T-helper 2 cell treated with Interferon-gamma antibody and Interleukin-4, amounts not matched to agents 100 ng/mL and 5 ng/mL, for 36 hours (primary cell): Measurements from ENCODE around the gene SSBP4. TPM values are rescaled to one million over a fixed set of nuclear protein-coding genes. Genes with fewer than 3 reads are reported as not detected.

Experiments used
- intact Hi-C: fragments of 100-400 bp; cut with micrococcal nuclease; formaldehyde crosslinking; loops from one replicate; pipeline ENCODE4 v1.15.1; 2023
- total RNA-seq: library from RNA; stranded (reverse); gene quantifications from 2 replicates; pipeline ENCODE4 v1.2.3, GENCODE V29; 2022

SSBP4 gene
- total RNA-seq, 1 donor from 2014 or later = 195 TPM

DNA sequence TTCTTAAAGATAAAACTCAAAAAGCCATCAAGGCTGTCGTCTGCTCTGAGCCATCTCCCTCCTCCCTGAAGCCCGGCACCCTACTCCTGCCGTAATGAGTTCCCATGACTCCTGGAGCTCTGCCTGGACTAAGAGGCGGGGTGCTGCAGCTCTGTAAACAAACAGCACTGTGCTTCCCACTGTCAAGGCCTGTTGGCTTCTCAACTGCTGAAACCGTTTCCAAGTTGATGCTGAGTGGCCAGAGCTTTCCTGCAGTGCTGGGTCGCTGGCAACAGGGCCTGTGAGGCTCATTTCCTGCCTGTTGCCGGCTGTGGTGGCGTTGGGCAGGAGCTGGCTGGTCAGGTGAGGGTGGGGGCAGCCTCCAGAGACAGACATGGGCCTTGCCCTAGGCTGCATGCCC is 45.4 kb downstream of the SSBP4 start:
- intact Hi-C loops = loop anchor here (5.0 kb wide), 2 partner anchors 58 to 123 kb away; partner anchors contain the start of genes ELL and REX1BD

DNA sequence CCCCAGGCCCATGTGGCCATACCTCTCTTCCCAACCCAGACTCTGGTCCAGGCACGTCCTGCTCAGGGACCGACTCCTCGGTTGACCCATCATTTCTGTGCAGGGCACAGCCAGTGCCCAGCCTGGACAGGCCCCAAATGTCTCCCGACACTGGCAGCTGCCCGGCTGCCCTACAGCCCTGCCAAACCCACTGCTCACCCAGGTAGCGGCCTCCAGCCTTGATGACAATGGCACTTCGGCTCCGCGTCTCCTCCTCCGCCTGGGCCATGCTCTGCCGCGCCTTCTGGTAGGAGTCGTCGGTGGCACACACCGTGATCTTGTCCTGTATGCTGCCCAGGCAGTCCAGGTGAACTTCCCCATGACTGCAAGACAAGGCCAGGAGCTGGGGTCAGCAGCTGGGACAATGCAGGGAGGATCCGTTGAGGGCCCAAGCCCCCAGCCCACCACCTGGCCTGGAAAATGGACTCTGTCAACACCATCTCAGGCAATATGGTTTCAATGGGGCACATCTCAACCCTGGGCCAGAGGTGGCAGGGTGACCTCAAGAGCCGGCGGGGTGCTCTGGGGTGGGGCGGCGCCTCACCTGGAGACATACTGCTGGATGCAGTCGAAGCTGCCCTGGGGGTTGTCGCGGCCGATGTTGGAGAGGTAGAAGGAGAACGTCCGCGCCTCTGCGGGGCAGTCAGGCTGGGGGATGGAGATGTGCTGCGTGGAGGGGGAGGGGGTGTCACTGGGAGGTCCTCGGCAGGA is 46.2 kb downstream of the SSBP4 start:
- intact Hi-C loops = loop anchor here (5.0 kb wide), 2 partner anchors 57 to 122 kb away; partner anchors contain the start of genes ELL and REX1BD

DNA sequence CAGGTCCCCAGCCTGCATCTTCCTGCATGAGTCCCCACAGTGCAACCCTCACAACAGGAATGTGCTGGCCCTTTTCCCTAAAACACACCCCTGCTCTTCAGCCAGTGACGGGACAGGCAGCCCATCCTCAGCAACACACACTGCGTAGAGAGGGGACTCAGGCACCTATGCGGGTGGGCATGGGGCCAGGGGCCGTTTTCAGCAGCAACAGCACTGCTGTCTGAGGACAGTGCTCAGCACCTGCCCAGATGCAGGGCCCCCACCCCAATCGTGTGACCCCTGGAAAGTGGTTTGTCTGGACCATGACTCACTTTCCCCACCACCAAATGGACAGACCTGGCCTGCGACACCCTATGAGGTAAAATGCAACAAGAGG is 46.8 kb downstream of the SSBP4 start:
- intact Hi-C loops = loop anchor here (5.0 kb wide), 2 partner anchors 56 to 121 kb away; partner anchors contain the start of genes ELL and REX1BD

DNA sequence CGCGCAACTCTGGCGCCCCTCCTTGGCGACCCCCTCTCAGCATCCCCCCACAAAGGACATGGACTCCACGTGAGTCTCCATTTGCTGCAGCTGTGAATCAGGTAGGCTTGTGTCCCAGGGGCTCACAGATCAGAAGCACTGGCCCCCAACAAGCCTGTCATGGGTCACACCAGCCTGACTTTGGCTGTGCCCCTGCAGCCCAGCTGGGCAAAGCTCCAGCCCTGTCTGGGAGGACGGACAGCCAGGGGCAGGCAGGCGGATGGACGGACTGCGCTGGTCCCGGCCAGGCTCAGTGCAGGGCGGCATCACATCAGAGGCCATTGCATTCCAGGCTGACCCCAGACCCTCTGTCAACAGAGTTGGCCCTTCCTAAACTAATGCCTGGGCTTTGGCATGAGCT is 47.2 kb downstream of the SSBP4 start:
- intact Hi-C loops = loop anchor here (5.0 kb wide), 2 partner anchors 56 to 121 kb away; partner anchors contain the start of genes ELL and REX1BD

DNA sequence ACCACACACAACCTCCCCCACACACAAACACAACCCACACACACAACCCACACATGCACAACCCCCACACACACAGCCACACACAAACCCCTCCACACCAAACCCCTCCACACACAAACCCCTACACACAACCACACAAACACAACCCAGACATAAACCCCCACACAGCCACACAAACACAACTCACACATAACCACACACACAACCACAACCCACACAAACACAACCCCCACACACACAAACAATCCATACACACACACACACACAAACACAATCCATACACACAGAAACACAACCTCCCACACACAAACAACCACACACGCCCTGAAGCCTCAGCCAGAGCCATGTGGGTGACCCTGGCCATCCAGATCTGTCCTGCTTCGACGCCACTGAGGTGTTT is 48.8 kb downstream of the SSBP4 start:
- intact Hi-C loops = loop anchor here (5.0 kb wide), 2 partner anchors 54 to 119 kb away; partner anchors contain the start of genes ELL and REX1BD

GRCh38 chr19:18468517-18468916 is 49.3 kb downstream of the SSBP4 start:
- intact Hi-C loops = loop anchor here (5.0 kb wide), 2 partner anchors 54 to 119 kb away; partner anchors contain the start of genes ELL and REX1BD

DNA sequence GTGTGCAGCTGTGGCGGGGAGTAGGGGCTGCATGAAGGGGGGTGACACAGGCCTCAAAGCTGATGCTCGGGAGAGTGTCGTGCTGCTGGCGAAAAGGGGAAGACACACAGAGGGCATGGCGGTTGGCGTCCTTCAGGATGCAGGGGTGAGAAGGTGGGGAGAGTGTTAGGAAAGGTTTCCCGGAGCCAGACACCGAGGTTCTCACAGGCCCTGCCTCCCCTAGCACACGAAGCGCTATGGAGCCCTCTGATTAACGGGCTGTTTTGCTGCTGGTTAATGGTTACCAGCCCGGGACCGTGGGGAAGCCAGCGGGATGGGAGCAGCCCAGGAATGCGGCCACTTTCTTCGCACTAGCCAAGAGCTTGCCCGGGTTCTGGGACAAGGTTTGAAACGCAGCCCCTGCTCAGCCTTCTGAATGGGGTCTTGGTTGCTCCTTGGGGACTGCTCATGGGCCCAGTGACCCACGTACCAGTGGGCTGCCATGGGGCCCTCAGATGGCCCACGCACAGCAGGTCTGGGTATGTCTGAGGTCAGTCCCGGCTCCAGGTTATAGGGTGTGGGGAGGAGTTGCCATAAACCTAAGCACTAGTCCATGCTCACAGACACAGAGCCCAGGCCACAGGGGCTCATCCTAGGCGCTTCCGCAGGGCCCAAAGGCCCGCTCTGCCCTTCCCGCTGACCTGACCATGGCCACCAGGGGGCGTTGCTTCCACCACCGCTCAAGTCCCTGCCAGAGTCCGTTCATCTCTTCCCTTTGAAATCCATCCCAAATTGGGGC is 50.1 kb downstream of the SSBP4 start:
- intact Hi-C loops = loop anchor here (5.0 kb wide), 2 partner anchors 53 to 118 kb away; partner anchors contain the start of genes ELL and REX1BD

GRCh38 chr19:18470787-18471186 is 51.6 kb downstream of the SSBP4 start:
- intact Hi-C loops = no loop called here

GRCh38 chr19:18473003-18473705 is 54.0 kb downstream of the SSBP4 start:
- intact Hi-C loops = no loop called here

DNA sequence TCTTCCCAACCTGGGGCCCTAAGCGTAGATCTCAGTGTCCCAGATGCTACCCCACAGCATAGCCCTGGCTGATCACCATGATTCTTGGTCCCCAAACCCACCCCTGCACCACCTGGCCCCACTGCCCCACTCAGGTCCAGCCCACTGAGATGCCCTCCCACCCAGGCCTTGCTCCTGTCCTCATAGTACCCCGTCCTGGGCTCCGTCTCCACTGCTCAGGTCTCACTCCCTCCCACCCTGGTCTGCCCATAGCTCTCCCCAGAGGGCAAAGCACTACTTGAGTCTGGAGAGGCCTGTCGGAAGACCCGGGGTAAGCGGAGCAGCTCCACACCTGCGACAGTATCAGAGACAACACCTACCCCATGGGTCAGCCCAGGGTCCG is 54.5 kb downstream of the SSBP4 start:
- intact Hi-C loops = no loop called here

GRCh38 chr19:18474366-18474887 is 55.2 kb downstream of the SSBP4 start:
- intact Hi-C loops = no loop called here

- intact Hi-C loops = no loop called here
Measured at GRCh38 chr19:18475004-18475453, 55.8 kb downstream of the SSBP4 start.

- intact Hi-C loops = no loop called here
Measured at GRCh38 chr19:18475762-18476331, 56.6 kb downstream of the SSBP4 start.

GRCh38 chr19:18476507-18477041 is 57.4 kb downstream of the SSBP4 start:
- intact Hi-C loops = no loop called here

- intact Hi-C loops = no loop called here
Measured at GRCh38 chr19:18477042-18477779, 58.0 kb downstream of the SSBP4 start.

DNA sequence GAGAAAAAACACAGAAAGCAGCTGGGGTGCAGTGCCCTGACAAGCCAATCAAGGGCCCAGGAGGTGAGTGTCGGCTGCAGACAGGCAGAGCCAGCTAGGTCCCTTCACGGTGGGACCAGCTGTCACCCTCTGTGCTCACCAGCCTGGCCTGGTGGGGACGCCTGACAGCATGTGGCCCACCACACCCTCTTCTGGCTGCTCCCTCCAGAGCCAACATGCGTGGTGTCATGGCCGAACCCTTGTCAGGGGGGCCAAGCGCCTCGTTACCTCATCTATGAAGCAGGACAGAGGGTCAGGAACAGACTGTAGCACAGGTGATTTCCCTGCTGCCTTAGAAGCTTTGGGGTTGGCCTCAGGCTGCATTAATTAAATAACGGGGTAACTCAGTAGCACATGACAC is 58.8 kb downstream of the SSBP4 start:
- intact Hi-C loops = no loop called here

DNA sequence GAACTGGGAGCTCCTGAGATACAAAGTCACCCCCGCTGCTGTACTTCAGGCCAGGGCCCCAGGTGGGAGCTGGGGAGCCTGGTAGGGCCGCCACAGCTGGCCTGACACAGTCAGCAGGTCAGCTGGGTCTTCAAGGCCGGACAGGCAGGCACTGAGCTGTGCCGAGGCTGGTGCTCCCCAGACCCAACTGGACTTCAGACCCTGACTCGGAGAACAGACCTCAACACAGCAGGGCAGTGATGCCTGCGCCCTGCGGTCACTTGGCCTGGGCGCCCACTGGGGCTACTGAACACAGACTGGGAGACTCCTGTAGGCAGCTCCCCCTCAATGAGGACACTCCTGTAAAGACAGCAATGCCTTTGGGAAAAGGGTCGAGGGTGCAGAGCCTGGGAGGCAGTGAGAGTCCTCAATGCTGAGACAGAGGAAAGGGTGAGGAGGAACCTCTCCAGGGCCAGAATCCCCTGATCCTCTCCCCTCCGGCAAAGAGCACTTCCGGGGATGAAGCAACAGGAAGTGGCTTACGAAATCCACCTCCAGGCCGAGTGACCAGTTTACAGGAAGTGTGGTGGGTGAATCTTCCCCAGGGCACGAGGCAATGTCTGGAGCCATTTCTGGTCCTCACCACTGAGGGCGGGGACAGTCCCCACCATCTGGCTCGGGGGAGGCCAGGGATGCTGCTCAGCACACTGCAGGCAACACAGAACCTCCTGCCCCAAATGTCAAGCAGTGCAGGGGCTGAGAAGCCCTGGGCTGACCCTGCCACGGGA is 59.5 kb downstream of the SSBP4 start:
- intact Hi-C loops = no loop called here

- intact Hi-C loops = no loop called here
Measured at GRCh38 chr19:18480006-18480691, 61.0 kb downstream of the SSBP4 start.
